ENCODE data around the gene FZD7. TPM values are rescaled to one million over a fixed set of nuclear protein-coding genes. Genes with fewer than 3 reads are reported as not detected.

FZD7 gene
- total RNA-seq, 1 donor from 2014 or later = 37.1 TPM

DNA sequence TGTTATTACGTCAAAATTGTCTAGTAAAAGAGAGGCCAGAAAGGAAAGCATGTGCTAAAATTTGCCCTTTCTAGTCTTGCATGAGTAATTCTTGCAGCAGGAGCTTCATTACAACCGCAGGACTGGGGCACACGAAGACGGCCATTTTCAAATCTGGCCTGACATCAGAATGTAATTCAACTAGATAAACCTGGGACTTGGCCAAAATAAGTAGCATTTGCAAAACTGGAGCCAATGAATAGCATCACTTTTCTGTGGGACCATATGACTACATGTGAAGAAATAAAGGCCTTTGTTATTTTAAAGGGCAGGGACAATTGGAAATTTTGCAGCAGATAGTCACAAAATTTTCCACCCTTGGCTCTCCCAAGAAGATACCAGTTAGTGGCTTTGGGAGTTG lies 3.0 kb upstream of the FZD7 start:
- no peaks in the 10 kb centered on the region for H3K9me3 ChIP-seq
- H3K27ac ChIP-seq = no peak overlapping the region
- intact Hi-C loops (cut with DNase I) = loop anchor here (5.0 to 10.0 kb wide), 2 partner anchors 146 to 223 kb away; partner anchors contain the start of gene CDK15
- peaks cover 12% of the 10 kb centered on the region for H3K4me1 ChIP-seq
- DNase-seq (ENCODE audit: extremely low spot score in 2 of 2) = no peak
- H3K4me3 ChIP-seq = no peak overlapping the region
- TF ChIP-seq POLR2A (IDR thresholded peaks at IDR 0.05) = no peak
- no peak for TF ChIP-seq CTCF (IDR thresholded peaks at IDR 0.05)
- no peak for TF ChIP-seq POLR2AphosphoS5 (IDR thresholded peaks at IDR 0.05; ENCODE audit: insufficient read depth in 1 of 2, low read depth in 1 of 2)
- no peaks in the 10 kb centered on the region for H3K27me3 ChIP-seq
- no peaks in the 10 kb centered on the region for H3K36me3 ChIP-seq

- H3K27me3 ChIP-seq = no peaks in the 10 kb centered on the region
- TF ChIP-seq CTCF (IDR thresholded peaks at IDR 0.05) (no peak), POLR2A (IDR thresholded peaks at IDR 0.05) (no peak), POLR2AphosphoS5 (IDR thresholded peaks at IDR 0.05; ENCODE audit: insufficient read depth in 1 of 2, low read depth in 1 of 2) (no peak)
- DNase-seq (ENCODE audit: extremely low spot score in 2 of 2) = no peak
- peak overlapping the region; percentile 92 for H3K27ac ChIP-seq
- peaks cover 19% of the 10 kb centered on the region for H3K4me1 ChIP-seq
- H3K9me3 ChIP-seq = no peaks in the 10 kb centered on the region
- peak overlapping the region in 1 of 2 donors; percentile 64 for H3K4me3 ChIP-seq
- no peaks in the 10 kb centered on the region for H3K36me3 ChIP-seq
- intact Hi-C loops (cut with DNase I) = loop anchor here (5.0 to 10.0 kb wide), 2 partner anchors 147 to 224 kb away; partner anchors contain the start of gene CDK15
Observed at GRCh38 chr2:202031246-202031951, 2.3 kb upstream of the FZD7 start.

DNA sequence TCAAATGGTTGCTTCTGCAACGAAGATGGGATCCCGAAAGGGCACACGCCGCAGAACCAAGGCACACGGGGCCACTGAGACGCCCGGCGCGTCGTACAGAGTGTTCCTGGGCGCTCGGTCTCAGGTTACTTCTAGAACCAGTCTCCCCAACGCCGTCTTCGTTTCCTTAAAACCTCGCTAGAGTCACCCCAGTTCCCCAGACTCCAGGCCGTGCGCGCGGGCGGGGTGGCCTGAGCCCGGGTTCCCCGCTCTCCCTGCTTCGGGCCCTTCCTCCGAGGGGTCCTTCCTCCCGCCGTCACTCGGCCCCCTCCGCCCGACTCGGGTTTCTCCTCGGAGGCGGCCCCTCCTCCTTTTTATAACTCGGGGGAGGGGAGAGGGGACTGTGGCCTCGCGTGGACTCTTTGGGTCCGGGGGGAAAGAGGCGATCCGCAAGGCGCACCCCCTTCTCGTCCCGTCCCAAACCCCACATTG lies 774 bp upstream of the FZD7 start:
- Histone ChIP-seq H3K27me3 (no peaks in the 10 kb centered on the region), H3K36me3 (no peaks in the 10 kb centered on the region), H3K27ac (peak overlapping the region; percentile 92), H3K9me3 (no peaks in the 10 kb centered on the region), H3K4me3 (peak overlapping the region; percentile 64 to 84), H3K4me1 (peaks cover 24% of the 10 kb centered on the region)
- DNase-seq (ENCODE audit: extremely low spot score in 2 of 2) = no peak
- intact Hi-C loops (cut with DNase I) = loop anchor here (5.0 to 10.0 kb wide), 2 partner anchors 148 to 226 kb away; partner anchors contain the start of gene CDK15
- no peak for TF ChIP-seq POLR2AphosphoS5 (IDR thresholded peaks at IDR 0.05; ENCODE audit: insufficient read depth in 1 of 2, low read depth in 1 of 2)
- no peak for TF ChIP-seq POLR2A (IDR thresholded peaks at IDR 0.05)
- no peak for TF ChIP-seq CTCF (IDR thresholded peaks at IDR 0.05)

DNA sequence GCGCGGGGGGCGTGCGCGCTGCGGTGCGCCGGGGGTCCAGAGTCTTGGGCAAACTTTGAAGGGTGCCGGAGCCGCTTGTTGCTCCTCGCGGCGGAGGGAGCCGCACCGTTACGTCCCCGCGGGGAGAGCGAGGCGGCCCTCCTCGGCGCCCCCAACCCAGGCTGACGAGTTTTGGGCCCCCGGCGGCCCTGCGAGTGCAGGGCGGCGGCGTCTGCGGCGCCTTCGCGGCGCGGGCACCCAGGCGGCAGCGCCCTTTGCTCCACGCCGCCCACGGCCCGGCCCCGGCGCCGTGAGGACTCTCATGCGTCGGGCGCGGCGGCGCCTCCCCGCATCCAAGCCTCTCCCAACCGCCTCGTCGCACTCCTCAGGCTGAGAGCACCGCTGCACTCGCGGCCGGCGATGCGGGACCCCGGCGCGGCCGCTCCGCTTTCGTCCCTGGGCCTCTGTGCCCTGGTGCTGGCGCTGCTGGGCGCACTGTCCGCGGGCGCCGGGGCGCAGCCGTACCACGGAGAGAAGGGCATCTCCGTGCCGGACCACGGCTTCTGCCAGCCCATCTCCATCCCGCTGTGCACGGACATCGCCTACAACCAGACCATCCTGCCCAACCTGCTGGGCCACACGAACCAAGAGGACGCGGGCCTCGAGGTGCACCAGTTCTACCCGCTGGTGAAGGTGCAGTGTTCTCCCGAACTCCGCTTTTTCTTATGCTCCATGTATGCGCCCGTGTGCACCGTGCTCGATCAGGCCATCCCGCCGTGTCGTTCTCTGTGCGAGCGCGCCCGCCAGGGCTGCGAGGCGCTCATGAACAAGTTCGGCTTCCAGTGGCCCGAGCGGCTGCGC lies 814 bp downstream of the FZD7 start:
- no peaks in the 10 kb centered on the region for H3K27me3 ChIP-seq
- H3K9me3 ChIP-seq = no peaks in the 10 kb centered on the region
- peaks cover 37% of the 10 kb centered on the region for H3K4me1 ChIP-seq
- no peaks in the 10 kb centered on the region for H3K36me3 ChIP-seq
- H3K4me3 ChIP-seq = peak overlapping the region; percentile 64 to 84
- DNase-seq (ENCODE audit: extremely low spot score in 2 of 2) = no peak
- TF ChIP-seq CTCF (IDR thresholded peaks at IDR 0.05) (no peak), POLR2AphosphoS5 (IDR thresholded peaks at IDR 0.05; ENCODE audit: insufficient read depth in 1 of 2, low read depth in 1 of 2) (no peak), POLR2A (IDR thresholded peaks at IDR 0.05) (no peak)
- H3K27ac ChIP-seq = peak overlapping the region; percentile 92
- intact Hi-C loops (cut with DNase I) = loop anchor here (5.0 to 10.0 kb wide), 3 partner anchors 138 to 227 kb away; partner anchors contain the start of gene CDK15
